ENCODE data around the gene HSD11B1.

HSD11B1 gene

DNA sequence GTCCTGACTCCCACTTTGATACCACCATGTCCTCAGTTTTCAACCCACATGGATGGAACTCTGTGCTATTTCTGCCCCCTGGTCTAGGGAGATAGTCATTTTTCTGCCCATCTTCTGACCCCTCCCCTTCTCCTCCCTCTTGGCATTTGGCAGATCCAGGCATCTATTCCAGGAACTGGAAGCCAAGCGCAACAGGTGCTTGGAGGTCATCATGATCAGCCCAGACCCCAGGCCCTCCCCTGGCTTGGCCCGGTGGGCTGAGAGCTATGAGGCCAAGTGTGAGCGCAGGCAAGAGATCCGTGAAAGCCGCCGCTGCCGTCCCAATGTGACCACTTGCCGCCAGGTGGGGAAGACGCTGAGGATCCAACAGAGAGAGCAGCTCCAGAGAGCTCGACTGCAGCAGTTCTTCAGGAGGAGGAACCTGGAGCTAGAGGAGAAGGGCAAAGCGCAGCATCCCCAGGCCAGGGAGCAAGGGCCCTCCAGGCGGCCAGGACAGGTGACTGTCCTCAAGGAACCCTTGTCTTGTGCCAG lies 55.2 kb downstream of the HSD11B1 start:
- Histone ChIP-seq H2AFZ (ENCODE audit: low read length) (no peak overlapping the region), H3K9me3 (ENCODE audit: low read length) (no peaks in the 10 kb centered on the region), H3K27me3 (ENCODE audit: insufficient read depth, low read length) (no peaks in the 10 kb centered on the region), H3K79me2 (ENCODE audit: insufficient read depth, low read length) (no peaks in the 10 kb centered on the region), H3K4me3 (ENCODE audit: low read depth, low read length, poor library complexity, severe bottlenecking) (no peak overlapping the region), H3K4me2 (ENCODE audit: low read length) (no peak overlapping the region), H3F3A (ENCODE audit: insufficient read depth, low read length) (no peaks in the 10 kb centered on the region), H3K9me2 (ENCODE audit: low read depth, low read length) (no peaks in the 10 kb centered on the region), H3K4me1 (ENCODE audit: insufficient read depth, low read length, severe bottlenecking) (peaks cover 22% of the 10 kb centered on the region), H3K27ac (ENCODE audit: low read depth, low read length, poor library complexity, severe bottlenecking) (no peak overlapping the region), H4K20me1 (ENCODE audit: insufficient read depth, low read length) (no peaks in the 10 kb centered on the region), H3K36me3 (ENCODE audit: insufficient read depth, low read length) (no peaks in the 10 kb centered on the region), H3K9ac (ENCODE audit: low read length) (no peak overlapping the region)
- TF ChIP-seq, protein P1, sequence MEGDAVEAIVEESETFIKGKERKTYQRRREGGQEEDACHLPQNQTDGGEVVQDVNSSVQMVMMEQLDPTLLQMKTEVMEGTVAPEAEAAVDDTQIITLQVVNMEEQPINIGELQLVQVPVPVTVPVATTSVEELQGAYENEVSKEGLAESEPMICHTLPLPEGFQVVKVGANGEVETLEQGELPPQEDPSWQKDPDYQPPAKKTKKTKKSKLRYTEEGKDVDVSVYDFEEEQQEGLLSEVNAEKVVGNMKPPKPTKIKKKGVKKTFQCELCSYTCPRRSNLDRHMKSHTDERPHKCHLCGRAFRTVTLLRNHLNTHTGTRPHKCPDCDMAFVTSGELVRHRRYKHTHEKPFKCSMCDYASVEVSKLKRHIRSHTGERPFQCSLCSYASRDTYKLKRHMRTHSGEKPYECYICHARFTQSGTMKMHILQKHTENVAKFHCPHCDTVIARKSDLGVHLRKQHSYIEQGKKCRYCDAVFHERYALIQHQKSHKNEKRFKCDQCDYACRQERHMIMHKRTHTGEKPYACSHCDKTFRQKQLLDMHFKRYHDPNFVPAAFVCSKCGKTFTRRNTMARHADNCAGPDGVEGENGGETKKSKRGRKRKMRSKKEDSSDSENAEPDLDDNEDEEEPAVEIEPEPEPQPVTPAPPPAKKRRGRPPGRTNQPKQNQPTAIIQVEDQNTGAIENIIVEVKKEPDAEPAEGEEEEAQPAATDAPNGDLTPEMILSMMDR (IDR thresholded peaks at IDR 0.05; ENCODE audit: low read length) = no peak
- no peak for TF ChIP-seq EZH2 (IDR thresholded peaks at IDR 0.05; ENCODE audit: borderline replicate concordance, low read length)

DNA sequence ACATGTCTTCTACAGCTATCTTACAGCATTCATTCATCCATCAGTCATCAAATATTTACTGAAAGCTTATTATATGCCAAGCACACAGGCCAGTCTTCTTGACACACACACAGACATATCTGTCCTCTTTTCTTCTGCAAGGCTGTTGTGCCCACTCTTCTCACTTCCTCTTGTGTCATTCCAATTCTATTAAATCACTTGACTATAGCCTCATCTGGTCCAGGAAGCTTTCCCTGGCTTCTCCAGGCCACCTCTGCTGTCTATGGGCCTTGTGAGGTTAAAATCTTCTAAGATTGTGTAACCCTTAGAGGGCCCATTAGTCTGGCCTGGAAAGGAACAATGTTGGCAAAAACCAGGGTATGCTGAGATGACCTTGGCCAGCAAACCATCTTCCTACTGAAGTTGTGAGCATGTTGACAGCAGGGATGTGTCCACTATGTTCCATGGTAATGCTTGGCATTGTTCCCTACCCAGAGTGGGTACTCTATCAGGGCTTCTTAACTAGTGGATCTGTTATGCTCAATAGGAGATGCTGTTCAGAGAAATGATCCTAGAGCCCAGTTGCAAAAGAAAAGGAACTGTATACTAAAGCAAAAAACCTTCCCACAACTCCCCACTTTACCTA lies 56.5 kb downstream of the HSD11B1 start:
- Histone ChIP-seq H3K36me3 (ENCODE audit: insufficient read depth, low read length) (no peaks in the 10 kb centered on the region), H3F3A (ENCODE audit: insufficient read depth, low read length) (no peaks in the 10 kb centered on the region), H4K20me1 (ENCODE audit: insufficient read depth, low read length) (no peaks in the 10 kb centered on the region), H3K79me2 (ENCODE audit: insufficient read depth, low read length) (no peaks in the 10 kb centered on the region), H3K27me3 (ENCODE audit: insufficient read depth, low read length) (no peaks in the 10 kb centered on the region), H3K4me3 (ENCODE audit: low read depth, low read length, poor library complexity, severe bottlenecking) (no peak overlapping the region), H3K4me2 (ENCODE audit: low read length) (no peak overlapping the region), H3K4me1 (ENCODE audit: insufficient read depth, low read length, severe bottlenecking) (peaks cover 13% of the 10 kb centered on the region), H3K9ac (ENCODE audit: low read length) (no peak overlapping the region), H3K9me3 (ENCODE audit: low read length) (no peaks in the 10 kb centered on the region), H3K9me2 (ENCODE audit: low read depth, low read length) (no peaks in the 10 kb centered on the region), H3K27ac (ENCODE audit: low read depth, low read length, poor library complexity, severe bottlenecking) (no peak overlapping the region), H2AFZ (ENCODE audit: low read length) (no peak overlapping the region)
- no peak for TF ChIP-seq EZH2 (IDR thresholded peaks at IDR 0.05; ENCODE audit: borderline replicate concordance, low read length)
- TF ChIP-seq, protein P1 (IDR thresholded peaks at IDR 0.05; ENCODE audit: low read length) = no peak

DNA sequence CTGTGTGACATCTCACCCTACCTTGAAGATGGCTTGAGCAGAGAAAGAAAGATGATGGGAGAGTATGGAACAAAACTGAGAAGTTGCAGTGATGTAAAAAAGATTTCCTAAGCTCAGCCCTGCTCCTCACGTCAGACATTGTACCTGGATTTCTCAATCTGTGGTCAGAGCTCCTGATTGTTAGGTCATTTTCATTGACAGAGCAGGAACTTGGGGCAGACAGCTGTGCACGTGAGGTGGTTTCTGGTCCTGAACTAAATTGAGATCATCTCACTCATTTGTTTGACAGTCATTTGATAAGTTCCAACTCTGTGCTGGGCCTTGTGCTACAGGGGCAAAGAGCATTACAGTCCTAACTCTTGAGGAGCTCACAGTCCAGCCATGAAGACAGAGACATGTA lies 61.4 kb downstream of the HSD11B1 start:
- Histone ChIP-seq H4K20me1 (ENCODE audit: insufficient read depth, low read length) (no peaks in the 10 kb centered on the region), H3F3A (ENCODE audit: insufficient read depth, low read length) (no peaks in the 10 kb centered on the region), H3K9ac (ENCODE audit: low read length) (no peak overlapping the region), H3K27ac (ENCODE audit: low read depth, low read length, poor library complexity, severe bottlenecking) (no peak overlapping the region), H3K36me3 (ENCODE audit: insufficient read depth, low read length) (no peaks in the 10 kb centered on the region), H2AFZ (ENCODE audit: low read length) (no peak overlapping the region), H3K4me2 (ENCODE audit: low read length) (no peak overlapping the region), H3K4me1 (ENCODE audit: insufficient read depth, low read length, severe bottlenecking) (peaks cover 9% of the 10 kb centered on the region), H3K79me2 (ENCODE audit: insufficient read depth, low read length) (no peaks in the 10 kb centered on the region), H3K4me3 (ENCODE audit: low read depth, low read length, poor library complexity, severe bottlenecking) (no peak overlapping the region), H3K9me2 (ENCODE audit: low read depth, low read length) (no peaks in the 10 kb centered on the region), H3K27me3 (ENCODE audit: insufficient read depth, low read length) (no peaks in the 10 kb centered on the region), H3K9me3 (ENCODE audit: low read length) (no peaks in the 10 kb centered on the region)
- TF ChIP-seq, protein P1 (IDR thresholded peaks at IDR 0.05; ENCODE audit: low read length) = no peak
- TF ChIP-seq EZH2 (IDR thresholded peaks at IDR 0.05; ENCODE audit: borderline replicate concordance, low read length) = no peak
